NCI-H146 treated with DMSO at 0.1 percent for 48 hours (cell line): ENCODE measurements around the gene NXNL2.

ENCODE experiments used
- DNase-seq: peaks from one replicate; lab custom pipeline; 2025; ENCODE audit not compliant: unreplicated experiment; lab: John Stamatoyannopoulos, UW

NXNL2 gene

DNA sequence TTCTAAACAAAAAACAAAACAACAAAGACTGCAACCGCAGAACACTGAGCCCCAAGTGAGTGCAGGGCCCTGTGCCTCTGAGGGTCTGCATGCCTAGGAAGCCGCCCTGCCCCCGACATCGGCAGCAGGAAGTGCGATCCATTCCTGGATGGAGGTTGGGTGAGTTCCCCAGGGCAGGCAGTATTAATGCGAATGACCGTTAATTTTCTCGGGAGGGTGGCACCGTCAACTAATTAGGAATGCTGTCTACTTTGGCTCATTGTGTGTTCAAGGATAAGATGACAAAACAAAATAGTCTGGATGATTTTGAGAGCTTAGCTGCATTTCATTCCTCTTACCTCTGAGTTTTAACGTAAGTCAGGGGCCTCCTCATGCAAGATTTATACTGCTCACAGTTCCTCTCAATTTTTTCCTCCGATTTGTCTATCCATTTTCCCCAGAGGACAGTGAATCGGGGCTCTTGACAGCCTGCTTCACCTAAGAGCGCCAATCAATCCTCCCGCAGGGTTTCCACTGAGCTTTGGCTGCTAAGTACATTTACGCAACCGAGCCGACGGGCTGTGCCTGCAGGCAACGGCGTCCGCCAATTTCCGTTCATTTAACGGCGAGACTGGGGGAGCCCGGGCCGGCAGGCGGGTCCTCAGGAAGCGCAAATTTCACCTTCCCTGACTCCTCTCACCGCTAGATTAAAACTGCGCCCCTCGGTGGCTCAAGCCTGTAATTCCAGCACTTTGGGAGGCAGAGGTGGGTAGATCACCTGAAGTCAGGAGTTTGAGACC lies 2.9 kb upstream of the NXNL2 start:
- DNase-seq: no peak

DNA sequence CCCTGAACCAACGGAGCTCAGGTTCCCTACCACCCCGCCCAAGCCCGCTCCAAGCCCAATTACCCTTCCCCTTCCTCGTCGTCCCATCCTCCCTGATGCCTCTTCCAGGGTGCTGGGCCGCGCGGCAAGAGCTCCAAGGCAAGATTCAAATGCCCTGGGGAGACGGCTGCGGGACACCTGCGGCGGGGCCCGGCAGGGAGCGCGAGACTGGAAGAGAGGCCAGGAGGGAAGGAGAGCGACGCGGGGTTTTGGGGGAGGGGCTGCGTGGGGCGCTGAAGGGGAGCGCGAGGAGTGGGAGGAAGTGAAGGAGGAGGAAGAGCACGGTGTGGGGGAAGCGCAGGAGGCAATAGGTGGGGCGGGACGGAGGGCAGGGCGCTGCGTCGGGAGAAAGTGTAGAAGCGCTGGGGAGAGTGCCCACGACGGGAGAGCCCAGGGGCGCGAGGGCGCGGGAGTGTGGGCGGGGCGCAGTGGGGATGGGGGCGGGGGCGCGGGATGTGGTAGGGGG lies 975 bp upstream of the NXNL2 start:
- no peak for DNase-seq

DNA sequence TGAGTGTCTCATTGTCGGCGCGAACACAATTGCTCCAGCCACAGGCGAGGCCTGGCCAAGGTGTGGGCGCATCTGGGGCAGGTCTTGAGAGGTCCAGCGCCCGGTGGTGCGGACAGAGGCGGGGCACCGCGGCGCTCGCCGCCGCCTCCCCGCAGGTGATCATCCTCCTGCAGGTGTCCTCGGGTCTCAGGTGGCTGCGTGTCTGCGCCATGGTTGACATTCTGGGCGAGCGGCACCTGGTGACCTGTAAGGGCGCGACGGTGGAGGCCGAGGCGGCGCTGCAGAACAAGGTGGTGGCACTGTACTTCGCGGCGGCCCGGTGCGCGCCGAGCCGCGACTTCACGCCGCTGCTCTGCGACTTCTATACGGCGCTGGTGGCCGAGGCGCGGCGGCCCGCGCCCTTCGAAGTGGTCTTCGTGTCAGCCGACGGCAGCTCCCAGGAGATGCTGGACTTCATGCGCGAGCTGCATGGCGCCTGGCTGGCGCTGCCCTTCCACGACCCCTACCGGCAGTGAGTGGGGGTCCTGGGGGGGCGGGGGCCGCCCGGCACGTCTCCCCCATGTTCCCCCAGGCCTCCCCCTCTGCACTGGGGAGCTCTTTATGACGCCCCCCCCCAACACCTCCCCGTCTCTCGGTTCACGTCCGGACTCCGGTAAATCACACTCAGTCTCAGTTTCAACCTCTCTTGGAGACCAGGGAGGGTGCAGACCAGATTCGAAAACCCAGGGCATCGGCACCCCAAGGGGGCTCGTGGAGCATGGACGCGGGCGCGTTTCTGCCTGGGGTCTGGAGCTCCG lies 446 bp downstream of the NXNL2 start:
- DNase-seq: no peak

DNA sequence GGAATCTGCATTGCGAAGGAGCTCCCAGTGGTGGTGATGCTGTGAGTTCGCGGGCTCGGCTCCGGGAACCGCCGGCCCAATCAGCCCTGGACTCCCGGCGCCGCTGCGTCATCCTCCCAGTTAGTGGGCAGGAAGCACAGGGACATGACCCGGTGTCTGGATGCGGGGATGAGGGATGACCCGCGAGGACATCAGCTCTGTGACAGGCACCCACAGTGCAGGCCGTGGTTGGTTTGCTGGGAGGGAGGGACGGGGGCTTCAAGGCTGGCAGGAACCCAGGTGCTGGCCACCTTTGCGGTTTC lies 996 bp downstream of the NXNL2 start:
- no peak for DNase-seq

DNA sequence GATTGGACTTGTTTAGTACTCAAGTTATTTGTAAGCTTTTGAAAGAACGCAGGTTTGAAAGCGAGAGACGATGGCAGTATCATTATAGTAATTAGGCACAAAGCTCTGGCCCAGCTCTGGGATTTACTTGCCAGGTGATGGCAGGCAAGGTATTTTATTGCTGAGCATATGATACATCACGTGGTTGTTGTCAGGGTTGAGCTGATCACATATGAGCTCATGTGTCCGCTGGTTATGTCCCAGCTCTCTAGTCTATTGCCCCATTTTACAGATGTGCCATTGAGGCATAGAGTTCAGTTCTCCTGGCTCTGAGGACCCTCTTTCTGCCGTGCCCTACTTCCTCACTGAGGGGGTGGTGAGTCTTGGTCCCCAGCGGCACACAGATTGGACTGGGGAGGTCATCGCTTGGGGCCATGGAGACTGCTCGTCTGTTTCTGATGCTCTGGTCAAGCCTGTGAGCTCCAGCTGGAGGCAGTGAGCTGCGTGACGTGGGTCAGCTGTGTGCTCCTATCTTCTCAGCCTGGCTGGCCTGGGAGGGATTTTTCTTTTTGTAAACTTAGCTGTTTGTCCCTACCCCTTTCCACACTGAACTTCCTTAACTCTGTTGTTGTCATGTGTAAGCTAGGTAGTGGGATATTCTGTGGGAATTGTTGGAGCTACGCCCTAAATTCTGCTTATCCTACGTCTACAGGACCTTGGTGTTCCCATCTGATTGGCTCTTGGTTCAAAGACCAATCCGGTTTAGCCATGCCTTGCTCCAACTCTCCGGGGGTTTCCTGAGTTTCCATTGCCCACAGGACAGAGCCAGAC lies 2.2 kb downstream of the NXNL2 start:
- DNase-seq: no peak

DNA sequence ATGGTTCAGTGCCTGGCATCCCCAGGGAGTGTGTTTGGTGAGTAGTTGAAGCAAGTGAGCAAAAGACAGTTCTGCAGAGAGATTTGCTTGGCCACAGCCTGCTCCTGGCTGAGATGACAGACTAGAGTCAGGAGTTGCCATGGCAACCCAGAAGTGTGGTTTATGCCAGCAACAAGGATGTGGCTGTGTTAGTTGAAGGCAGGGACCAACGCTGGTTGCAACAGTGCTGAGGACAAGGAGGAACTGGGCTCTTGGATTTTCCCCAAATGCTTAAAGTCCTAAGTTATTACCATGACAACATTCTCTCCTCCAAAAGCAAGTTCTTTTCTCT lies 2.7 kb downstream of the NXNL2 start:
- no peak for DNase-seq

DNA sequence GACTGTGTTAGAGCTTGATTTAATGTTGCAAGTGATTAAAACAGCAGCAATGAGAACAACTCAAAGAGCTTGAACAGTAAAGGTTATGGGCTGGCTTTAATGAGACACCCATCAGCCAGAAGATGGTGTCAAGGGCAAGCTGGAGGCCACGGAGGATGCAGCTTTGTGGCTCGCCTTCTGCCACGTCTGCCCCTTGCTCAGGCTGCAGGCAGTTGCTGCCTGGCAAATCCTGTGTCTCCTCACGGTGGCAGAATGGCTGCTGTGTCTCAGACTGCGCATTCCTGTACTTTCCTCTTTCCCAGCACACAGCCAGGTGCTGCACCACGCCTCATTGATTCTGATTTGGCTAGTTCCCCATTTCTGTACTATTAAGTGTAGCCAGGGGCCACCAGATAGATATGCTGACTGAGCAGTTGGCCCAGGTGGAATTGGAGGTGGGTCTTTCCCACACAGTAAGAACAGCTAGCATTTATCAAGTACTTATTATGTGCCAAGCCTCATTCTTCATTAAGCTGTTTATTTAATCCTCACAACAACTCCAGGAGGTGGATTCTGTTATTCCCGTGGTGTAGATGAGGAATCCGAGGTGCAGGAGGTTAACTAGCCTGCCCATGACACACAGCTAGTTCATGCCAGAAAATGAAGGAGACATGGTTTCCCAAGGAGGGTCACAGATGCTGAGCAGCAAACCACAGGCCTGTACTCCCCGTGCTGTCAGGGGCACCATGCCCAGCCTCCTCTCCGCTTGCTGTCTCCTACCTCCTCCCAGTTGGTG lies 3.5 kb downstream of the NXNL2 start:
- no peak for DNase-seq

DNA sequence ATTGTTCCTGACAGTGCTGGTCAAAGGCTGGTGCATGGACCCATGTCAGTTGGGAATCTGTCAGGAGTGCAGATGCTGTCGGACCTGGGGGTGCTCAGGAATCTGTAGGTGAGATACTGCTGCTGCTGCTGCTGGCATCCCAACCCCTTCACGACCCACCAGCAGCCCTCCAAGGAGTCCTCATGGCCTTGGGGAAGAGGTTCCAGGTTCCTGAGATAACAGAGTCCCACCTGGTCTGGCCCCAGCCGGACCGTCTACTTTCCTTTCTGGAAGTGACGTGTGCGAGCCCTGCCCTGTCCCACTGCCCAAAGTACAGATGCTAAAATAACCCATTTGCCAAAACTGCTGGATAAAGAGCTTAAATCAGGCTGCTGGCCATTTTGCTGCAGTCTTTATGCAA lies 4.3 kb downstream of the NXNL2 start:
- DNase-seq: no peak

DNA sequence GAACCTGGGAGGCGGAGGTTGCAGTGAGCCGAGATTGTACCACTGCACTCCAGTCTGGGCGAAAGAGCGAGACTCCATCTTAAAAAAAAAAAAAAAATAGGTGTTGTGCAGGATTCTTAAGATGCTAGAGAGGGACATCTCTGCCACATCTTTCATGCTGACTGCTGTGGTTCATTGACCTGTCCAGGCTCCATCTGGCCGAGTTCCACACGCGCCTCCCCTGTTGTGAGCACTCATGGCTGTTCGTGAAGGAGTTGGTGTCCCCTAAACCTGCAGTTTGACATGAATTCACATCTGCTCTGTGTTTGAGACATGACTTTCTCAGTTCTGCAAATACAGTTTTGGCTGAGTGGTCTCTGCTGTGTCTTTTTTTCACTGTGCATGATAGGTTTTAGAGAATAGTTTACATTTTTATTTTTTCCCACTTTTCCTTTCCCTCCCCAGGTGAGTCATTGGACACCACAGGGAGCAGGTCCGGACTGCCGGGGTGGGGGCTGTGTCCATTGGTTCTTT lies 5.3 kb downstream of the NXNL2 start:
- DNase-seq: no peak

DNA sequence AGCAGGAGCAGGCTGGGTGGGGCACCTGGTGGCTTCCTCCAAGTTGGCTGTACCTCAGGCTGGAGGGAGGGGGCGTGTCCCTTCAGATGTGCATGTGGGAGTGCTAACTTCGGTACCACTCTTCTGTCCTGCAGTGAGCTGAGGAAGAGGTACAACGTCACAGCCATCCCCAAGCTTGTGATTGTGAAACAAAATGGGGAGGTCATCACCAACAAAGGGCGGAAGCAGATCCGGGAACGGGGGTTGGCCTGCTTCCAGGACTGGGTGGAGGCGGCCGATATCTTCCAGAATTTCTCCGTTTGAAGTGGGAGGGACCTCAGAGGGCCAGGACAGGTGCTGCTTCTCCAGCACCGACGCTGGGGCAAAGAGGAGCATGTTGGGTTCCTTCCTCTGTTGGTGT lies 9.3 kb downstream of the NXNL2 start:
- DNase-seq: no peak

DNA sequence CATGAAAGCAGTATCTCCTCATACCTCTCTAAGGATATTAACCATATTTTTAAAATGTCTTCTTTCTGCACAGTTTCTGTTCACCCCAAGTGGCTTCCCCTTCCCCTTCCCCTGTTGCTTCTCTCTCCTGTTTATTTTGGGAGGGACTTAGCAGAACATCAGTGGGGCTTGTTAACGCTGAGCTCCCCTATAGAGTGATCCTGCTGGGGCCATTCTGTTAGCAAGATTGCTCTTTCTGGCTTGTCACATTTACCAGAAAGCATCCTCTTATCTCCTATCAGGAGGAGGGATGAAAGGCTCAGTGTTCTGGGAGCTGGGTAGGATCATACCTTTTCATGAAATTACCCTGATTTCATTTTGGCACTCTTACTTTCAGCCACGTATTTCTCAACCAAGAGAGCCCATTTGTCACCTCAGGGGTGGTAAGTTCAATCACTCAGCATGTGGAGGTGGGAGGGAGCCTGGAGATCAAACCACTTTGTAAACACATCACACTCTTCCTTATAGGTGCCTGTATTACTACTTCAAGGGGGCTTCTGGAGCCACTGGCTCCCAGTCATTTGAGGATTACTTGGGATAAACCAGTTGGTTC lies 16.7 kb downstream of the NXNL2 start:
- DNase-seq: no peak

DNA sequence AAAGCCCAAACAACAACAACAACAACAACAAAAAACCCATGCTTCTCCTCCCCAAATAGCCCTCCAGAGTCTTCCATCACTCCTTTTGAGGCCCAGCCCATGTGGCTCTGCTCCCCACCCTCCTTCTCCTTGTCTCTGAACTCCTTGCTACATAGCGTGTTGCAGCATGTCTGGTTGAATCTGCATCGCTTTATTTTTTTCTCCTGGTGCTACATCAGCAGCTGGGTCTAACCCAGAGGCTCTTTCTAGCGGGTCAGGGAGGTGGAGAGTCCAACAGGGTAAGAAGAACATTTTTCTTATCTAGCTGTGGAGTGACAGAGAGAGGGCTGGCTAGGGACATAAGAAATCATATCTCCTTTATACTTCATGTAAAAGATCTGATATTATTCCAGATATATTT lies 18.4 kb downstream of the NXNL2 start:
- no peak for DNase-seq

DNA sequence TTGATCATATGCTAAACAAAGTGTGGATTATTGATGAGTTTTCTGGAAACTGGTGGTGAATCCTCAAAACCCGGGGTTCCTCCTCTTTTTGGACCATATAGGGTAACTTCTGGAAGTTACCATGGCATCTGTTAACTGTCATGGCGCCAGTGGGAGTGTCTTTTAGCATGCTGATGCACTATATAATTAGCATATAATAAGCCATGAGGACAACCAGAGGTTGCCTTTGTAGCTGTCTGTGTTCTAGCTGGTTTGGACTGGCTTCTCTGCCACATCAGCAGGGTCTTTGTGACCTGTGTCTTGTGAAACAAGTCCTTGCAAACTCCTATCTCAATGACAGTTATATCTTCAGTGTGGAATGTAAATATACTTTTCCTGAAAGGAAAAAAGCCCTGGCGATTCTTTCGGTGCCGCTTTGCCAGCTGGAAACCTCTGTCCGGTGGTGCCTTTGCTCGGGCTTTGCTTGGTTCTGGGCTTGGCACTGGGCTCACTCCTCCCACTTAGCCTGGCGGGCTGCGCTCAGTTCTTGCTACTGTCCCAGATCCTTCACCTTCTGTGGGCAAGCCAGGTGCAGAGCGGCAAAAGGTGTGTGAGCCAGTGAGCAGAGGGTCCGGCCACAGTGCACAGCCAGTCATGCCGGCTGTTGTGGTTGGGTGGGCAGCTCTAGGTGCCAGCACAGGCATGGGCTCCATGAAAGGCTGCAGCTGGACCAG lies 20.4 kb downstream of the NXNL2 start:
- no peak for DNase-seq

DNA sequence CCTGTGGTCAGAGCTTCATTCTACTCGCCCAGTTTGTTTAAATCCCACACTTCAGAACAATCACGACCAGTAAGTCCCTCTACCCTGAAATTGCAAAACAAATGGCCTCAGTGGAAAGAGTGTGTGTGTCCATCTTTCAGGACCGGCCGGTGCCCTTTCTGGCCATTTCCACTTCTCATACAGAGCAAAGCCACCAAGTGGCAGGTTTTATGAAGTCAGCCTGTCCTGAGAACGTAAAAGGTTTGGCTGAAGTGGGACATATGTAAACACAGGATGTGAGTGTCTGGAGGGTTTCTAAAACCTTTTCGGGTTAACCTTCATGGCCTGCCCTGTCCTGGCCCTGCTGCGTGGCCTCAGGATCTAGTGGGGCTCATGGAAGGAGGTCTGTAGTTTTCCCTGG lies 24.7 kb downstream of the NXNL2 start:
- DNase-seq: no peak

DNA sequence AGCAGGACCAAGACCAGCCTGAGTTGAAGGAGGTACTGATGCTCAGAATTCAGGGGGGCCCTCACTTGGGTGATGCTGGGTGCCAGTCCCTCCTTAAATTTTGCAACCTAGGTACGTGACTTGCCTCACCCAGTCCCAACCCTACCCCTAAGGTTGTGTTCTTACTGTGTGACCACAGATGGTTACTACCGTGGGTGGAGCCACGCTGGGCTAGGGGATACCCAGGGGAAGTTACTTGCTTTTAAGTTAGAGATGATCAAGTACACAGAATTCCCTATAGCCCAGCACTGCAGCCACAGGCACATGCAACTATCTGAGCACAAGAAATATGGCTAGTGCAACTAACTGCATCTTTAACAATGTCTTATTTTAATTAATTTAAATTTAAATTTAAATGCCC lies 32.9 kb downstream of the NXNL2 start:
- no peak for DNase-seq

DNA sequence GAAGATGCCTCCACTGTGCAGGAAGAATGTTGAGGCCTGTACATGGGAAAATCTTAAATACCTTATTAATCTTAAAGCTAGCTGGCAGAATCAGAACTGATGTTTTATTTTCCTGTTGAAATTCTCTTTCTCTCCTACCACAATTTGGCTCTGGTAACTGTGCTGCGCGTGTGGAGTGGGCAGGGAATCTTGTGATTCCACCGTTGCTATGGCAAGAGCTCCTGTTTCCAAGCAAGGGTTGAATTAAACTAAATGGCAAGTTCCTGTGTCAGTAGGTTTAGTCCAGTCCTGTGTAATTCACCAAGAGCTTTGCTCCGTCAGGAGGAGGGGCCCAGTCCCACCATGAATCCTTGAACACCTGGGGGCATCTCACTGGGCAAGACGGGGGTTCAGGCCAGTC lies 36.4 kb downstream of the NXNL2 start:
- no peak for DNase-seq

DNA sequence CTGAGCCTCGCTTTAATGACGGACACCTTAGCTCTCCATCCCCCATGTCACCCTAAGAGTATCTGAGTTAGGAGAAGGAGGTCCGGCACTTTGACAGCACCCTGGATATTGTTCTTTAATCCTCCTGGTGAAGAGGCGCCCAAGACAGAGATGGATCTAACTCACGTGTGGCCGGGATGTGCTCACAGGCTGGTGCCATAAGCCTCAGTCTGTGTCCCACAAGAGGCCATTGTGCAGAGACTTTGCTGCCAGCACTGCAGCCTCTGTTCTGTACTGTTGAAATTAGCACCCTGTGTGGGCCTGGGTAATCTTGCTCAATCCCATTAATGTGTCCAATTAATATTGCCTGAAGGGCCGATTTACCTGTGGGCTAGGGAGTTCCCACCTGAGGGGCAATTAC lies 37.7 kb downstream of the NXNL2 start:
- no peak for DNase-seq

DNA sequence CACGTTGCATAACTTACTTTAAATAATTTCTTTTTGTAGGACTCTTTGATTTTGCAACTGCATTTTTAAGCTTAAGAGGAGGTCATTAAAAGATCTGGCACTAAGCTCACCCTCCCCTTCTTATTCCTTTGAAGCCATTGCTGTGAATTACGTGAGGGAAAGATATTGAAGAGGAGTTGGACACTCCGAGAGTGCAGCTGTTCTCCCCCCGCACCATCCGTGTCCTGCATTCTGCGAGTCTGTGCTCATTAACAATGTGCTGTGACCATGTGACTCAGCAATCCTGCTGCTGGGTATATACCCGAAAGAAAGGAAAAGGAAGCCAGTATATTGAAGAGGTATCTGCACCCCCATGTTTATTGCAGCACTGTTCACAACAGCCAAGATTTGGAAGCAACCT lies 40.0 kb downstream of the NXNL2 start:
- DNase-seq: no peak

DNA sequence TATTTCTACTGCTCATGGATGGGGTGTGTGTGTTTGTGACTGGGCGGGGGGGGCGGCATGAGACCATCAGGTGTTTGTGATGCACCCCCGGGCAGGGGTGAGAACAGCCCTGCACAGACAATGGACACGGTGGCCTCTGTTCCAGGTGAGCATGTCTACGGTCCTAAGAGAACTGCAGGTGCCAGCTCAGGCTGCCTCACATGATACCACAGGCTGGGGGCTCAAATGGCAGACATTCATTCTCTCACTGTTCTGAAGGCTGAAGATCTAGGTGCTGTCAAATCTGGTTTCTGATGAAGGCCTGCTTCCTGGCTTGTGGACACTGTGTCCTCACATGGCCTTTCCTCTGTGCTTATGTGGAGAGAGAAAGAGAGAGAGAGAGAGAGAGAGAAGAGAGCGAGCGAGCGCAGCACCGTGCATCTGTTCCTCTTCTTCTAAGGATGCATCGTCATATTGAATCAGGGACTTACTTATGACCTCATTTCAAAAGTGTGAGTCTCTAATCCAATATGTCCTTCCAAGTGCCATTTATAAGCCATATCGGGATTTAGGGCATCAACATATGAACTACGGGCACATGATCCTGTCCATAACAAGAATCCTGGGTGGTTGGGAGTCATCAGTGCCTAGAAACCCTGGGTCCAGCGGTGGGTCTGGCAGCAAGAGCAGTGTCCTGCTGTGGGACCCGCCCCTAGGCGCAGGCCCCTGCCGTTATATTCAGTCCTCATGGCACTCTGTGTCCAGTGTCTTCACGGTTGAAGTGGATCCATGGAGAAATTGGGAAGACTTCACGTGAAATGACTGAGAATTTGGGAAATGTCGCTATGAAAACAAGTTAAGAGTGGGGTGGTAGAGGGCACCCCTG lies 42.5 kb downstream of the NXNL2 start:
- DNase-seq: no peak
